COLO668 (cell line): Measurements from ENCODE around the gene OR52J3.

ENCODE experiments used
- DNase-seq: peaks from one replicate; lab custom pipeline; 2025; ENCODE audit not compliant: unreplicated experiment; lab: John Stamatoyannopoulos, UW

Gene OR52J3

GRCh38 chr11:5092821-5093585, 46.7 kb downstream of the OR52J3 start:
- no peak for DNase-seq

GRCh38 chr11:5096011-5096410, 49.7 kb downstream of the OR52J3 start:
- no peak for DNase-seq
